ENCODE results near the gene OMG.
"Not testable (repeated sequence)": the region's sequence is repeated elsewhere in the genome, so short reads cannot be mapped to it uniquely, and the experiment has no call there.

Gene OMG

DNA sequence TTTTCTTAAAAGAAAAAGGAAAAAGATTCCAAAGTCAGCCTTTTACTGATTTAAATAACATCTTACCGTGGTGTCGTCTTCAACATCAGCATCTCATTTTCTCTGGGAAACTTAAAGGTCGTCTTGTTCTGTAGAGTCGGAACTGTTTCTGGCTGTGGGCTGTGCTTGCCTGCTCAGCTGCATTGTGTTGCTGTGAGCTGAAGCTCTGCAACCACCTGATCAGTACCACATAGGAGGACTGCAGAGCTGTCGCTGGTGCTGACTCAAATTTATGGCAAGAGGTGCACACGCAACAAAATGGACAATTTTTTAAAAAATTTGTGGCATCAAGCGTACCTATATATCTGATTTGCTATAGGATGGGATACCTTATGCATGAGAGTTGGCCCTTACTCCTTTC, at the start of gene OMG:
TSS of gene OMG (minus strand) at position 150 of the 400 bp plus-strand sequence. CDS start 908 bp downstream, outside the sequence.
- Histone ChIP-seq H3K27ac (no peak within 1 kb of the TSS), H3K27me3 (ENCODE audit: control insufficient read depth, insufficient read depth, low read length) (no peaks in the 10 kb centered on the region), H3K4me2 (ENCODE audit: low read length) (no peak within 1 kb of the TSS), H3K79me2 (no peaks in the 10 kb centered on the region), H2AFZ (no peak within 1 kb of the TSS), H3K9ac (no peak within 1 kb of the TSS), H3K4me3 (ENCODE audit: low read depth, low read length) (no peak within 1 kb of the TSS), H3K9me3 (ENCODE audit: control insufficient read depth, low read length) (no peaks in the 10 kb centered on the region), H3K36me3 (ENCODE audit: control insufficient read depth, insufficient read depth, low read length) (no peaks in the 10 kb centered on the region), H3K4me1 (no peaks in the 10 kb centered on the region)
- TF ChIP-seq CTCF (IDR thresholded peaks at IDR 0.05) = no peak

DNA sequence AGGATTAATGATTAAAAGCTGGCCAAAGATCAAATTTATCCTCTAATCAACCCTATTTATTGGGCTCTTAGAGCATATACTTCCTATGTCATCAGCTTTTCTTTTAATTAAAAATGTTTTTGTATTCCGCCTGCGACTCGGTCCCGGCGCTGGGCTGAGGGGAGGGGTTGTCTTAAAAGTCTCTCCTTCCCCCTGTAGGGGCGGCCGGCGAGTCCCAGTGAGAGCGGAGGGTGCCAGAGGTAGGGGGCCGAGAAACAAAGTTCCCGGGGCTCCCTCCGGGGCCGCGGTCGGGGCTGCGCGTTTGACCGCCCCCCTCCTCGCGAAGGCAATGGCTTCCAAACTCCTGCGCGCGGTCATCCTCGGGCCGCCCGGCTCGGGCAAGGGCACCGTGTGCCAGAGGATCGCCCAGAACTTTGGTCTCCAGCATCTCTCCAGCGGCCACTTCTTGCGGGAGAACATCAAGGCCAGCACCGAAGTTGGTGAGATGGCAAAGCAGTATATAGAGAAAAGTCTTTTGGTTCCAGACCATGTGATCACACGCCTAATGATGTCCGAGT, 48.2 kb upstream of the OMG start:
- H2AFZ ChIP-seq = not testable (repeated sequence)

GRCh38 chr17:31339906-31340661, 43.0 kb upstream of the OMG start:
- H3K9ac ChIP-seq = no peak overlapping the region

More for the DNA sequence above, 48.2 kb upstream of the OMG start:
- not testable (repeated sequence) for H3K4me3 ChIP-seq (ENCODE audit: low read depth, low read length); H3K36me3 ChIP-seq (ENCODE audit: control insufficient read depth, insufficient read depth, low read length); H3K27me3 ChIP-seq (ENCODE audit: control insufficient read depth, insufficient read depth, low read length); H3K4me1 ChIP-seq; H3K79me2 ChIP-seq; H3K9me3 ChIP-seq (ENCODE audit: control insufficient read depth, low read length); H3K4me2 ChIP-seq (ENCODE audit: low read length); H3K27ac ChIP-seq; H3K9ac ChIP-seq

GRCh38 chr17:31329221-31329620, 32.2 kb upstream of the OMG start:
- Histone ChIP-seq H3K9ac (no peak overlapping the region), H3K4me3 (ENCODE audit: low read depth, low read length) (no peak overlapping the region), H3K27me3 (ENCODE audit: control insufficient read depth, insufficient read depth, low read length) (no peaks in the 10 kb centered on the region), H3K36me3 (ENCODE audit: control insufficient read depth, insufficient read depth, low read length) (no peaks in the 10 kb centered on the region), H3K4me1 (no peaks in the 10 kb centered on the region), H3K4me2 (ENCODE audit: low read length) (no peak overlapping the region), H3K79me2 (no peaks in the 10 kb centered on the region), H3K9me3 (ENCODE audit: control insufficient read depth, low read length) (no peaks in the 10 kb centered on the region), H3K27ac (no peak overlapping the region), H2AFZ (no peak overlapping the region)
- no peak for TF ChIP-seq CTCF (IDR thresholded peaks at IDR 0.05)

More at GRCh38 chr17:31339906-31340661, 43.0 kb upstream of the OMG start:
- Histone ChIP-seq H3K4me3 (ENCODE audit: low read depth, low read length) (no peak overlapping the region), H3K36me3 (ENCODE audit: control insufficient read depth, insufficient read depth, low read length) (no peaks in the 10 kb centered on the region), H3K79me2 (no peaks in the 10 kb centered on the region), H3K4me1 (no peaks in the 10 kb centered on the region), H3K4me2 (ENCODE audit: low read length) (no peak overlapping the region), H3K27ac (no peak overlapping the region), H2AFZ (no peak overlapping the region), H3K27me3 (ENCODE audit: control insufficient read depth, insufficient read depth, low read length) (no peaks in the 10 kb centered on the region), H3K9me3 (ENCODE audit: control insufficient read depth, low read length) (no peaks in the 10 kb centered on the region)
- no peak for TF ChIP-seq CTCF (IDR thresholded peaks at IDR 0.05)

DNA sequence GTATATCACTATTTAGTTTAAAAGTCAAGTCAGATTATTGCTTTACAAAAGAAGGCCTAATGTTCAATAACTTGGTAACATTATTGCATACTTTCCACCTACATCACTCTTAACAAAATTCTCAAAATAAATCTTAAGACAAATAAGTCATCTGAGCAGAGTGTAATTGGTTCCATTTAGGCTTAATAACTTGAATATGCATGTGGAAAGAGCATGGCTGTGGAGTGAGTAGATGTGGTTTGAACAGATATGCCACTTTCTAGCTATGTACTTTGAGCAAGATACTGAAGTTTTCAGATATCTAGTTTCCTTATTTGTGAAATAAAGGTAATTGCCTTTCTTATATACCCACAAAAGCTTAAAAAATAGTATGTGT, 31.1 kb upstream of the OMG start:
- H3K79me2 ChIP-seq = no peaks in the 10 kb centered on the region
- no peak overlapping the region for H3K4me3 ChIP-seq (ENCODE audit: low read depth, low read length)
- no peaks in the 10 kb centered on the region for H3K27me3 ChIP-seq (ENCODE audit: control insufficient read depth, insufficient read depth, low read length)
- no peaks in the 10 kb centered on the region for H3K4me1 ChIP-seq
- H2AFZ ChIP-seq = no peak overlapping the region
- no peak overlapping the region for H3K9ac ChIP-seq
- H3K27ac ChIP-seq = no peak overlapping the region
- no peak overlapping the region for H3K4me2 ChIP-seq (ENCODE audit: low read length)
- no peak for TF ChIP-seq CTCF (IDR thresholded peaks at IDR 0.05)
- H3K36me3 ChIP-seq (ENCODE audit: control insufficient read depth, insufficient read depth, low read length) = no peaks in the 10 kb centered on the region
- no peaks in the 10 kb centered on the region for H3K9me3 ChIP-seq (ENCODE audit: control insufficient read depth, low read length)
